SU-DHL-6 (cell line): Measurements from ENCODE around the gene B4GALNT3.

Experiments used
- EZH2phosphoT487 ChIP-seq: fragments of 200-600 bp; sonication (generic), shearing (Covaris generic); conservative IDR thresholded peaks from 2 replicates; pipeline ENCODE4 v1.6.1; 2018; ENCODE audit warnings: mild to moderate bottlenecking, antibody characterized with exemption, low read length, moderate library complexity, mixed read lengths
- TF ChIP-seq, protein P1 (sequence below): fragments of 200-600 bp; sonication (generic); IDR thresholded peaks from one replicate; pipeline ENCODE4 v1.5.1; 2017; ENCODE audit warnings: antibody characterized with exemption, mild to moderate bottlenecking, low read length, moderate library complexity; ENCODE audit not compliant: insufficient read depth, poor library complexity, severe bottlenecking

DNA sequence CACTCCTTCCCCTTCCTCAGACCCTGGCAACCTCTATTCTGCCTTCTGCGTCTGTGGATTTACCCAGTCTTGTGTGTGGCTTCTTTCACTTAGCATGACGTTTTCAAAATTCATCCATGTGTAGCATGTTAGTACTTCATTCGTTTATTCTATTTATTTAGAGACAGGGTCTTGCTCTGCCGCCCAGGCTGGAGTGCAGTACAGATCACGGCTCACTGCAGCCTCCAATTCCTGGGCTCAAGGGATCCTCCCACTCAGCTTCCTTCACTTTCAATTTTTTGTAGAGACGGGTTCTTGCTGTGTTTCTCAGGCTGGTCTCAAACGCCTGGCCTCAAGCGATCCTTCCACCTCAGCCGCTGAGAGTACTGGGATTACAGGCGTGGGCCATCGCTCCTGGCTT is 37.0 kb downstream of the B4GALNT3 start:
- no peak for TF ChIP-seq EZH2phosphoT487
- TF ChIP-seq, protein P1, sequence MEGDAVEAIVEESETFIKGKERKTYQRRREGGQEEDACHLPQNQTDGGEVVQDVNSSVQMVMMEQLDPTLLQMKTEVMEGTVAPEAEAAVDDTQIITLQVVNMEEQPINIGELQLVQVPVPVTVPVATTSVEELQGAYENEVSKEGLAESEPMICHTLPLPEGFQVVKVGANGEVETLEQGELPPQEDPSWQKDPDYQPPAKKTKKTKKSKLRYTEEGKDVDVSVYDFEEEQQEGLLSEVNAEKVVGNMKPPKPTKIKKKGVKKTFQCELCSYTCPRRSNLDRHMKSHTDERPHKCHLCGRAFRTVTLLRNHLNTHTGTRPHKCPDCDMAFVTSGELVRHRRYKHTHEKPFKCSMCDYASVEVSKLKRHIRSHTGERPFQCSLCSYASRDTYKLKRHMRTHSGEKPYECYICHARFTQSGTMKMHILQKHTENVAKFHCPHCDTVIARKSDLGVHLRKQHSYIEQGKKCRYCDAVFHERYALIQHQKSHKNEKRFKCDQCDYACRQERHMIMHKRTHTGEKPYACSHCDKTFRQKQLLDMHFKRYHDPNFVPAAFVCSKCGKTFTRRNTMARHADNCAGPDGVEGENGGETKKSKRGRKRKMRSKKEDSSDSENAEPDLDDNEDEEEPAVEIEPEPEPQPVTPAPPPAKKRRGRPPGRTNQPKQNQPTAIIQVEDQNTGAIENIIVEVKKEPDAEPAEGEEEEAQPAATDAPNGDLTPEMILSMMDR: no peak
